Neural crest cell (in vitro differentiated cells): Measurements from ENCODE around the gene ADGRE3. TPM values are rescaled to one million over a fixed set of nuclear protein-coding genes. Genes with fewer than 3 reads are reported as not detected.
"Not testable (repeated sequence)": the region's sequence is repeated elsewhere in the genome, so short reads cannot be mapped to it uniquely, and the experiment has no call there.

Experiments
- DNase-seq: peaks from one replicate; pipeline ENCODE4 v3.0.0; 2021; ENCODE audit warnings: low read depth, mixed read lengths, low spot score
- H3K27ac Mint-ChIP-seq: one replicate; pipeline ENCODE4 v1.8.0; 2021; ENCODE audit warnings: mild to moderate bottlenecking, mixed read lengths; ENCODE audit not compliant: unreplicated experiment
- H3K27me3 Mint-ChIP-seq: 2 replicates; pipeline ENCODE4 v1.8.0; 2021; ENCODE audit warnings: low read depth, mild to moderate bottlenecking, mixed read lengths
- H3K36me3 Mint-ChIP-seq: 2 replicates; pipeline ENCODE4 v1.8.0; 2021; ENCODE audit warnings: low read depth, mild to moderate bottlenecking, mixed read lengths
- H3K4me1 Mint-ChIP-seq: 2 replicates; pipeline ENCODE4 v1.8.0; 2021; ENCODE audit warnings: mixed read lengths
- H3K4me3 Mint-ChIP-seq: one replicate; pipeline ENCODE4 v1.8.0; 2021; ENCODE audit warnings: mild to moderate bottlenecking, mixed read lengths
- H3K9me3 Mint-ChIP-seq: 2 replicates; pipeline ENCODE4 v1.8.0; 2021; ENCODE audit warnings: mixed read lengths
- total RNA-seq: library from RNA; stranded (reverse); gene quantifications from 2 replicates; pipeline ENCODE4 v1.2.1, GENCODE V29; 2021
- TF ChIP-seq, protein P1 (sequence below): fragments of 200-600 bp; sonication (generic); conservative IDR thresholded peaks from 2 replicates; pipeline ENCODE4 v1.5.0; 2021; ENCODE audit warnings: antibody characterized with exemption, mild to moderate bottlenecking

The ADGRE3 gene
- total RNA-seq, 1 donor from 2014 or later: not detected

DNA sequence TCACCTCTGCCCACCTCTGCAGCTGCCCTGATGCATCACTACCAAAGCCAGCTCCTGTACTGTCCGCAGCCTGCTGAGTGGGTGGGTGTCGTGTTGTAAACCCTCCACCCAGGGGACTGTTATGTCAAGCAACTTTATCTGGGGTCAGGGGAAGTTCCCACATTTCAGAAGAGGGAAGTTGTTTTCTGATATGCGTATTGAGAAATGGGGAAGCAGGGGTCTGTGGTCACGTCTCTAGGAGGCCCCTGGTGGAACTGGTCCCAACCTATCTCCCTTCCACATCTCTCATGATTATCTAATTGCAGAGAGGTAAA, 60.6 kb downstream of the ADGRE3 start:
- no peak overlapping the region for H3K4me3 Mint-ChIP-seq
- no peak overlapping the region for H3K27ac Mint-ChIP-seq
- H3K27me3 Mint-ChIP-seq: peaks cover 25% of the 10 kb centered on the region
- TF ChIP-seq, protein P1, sequence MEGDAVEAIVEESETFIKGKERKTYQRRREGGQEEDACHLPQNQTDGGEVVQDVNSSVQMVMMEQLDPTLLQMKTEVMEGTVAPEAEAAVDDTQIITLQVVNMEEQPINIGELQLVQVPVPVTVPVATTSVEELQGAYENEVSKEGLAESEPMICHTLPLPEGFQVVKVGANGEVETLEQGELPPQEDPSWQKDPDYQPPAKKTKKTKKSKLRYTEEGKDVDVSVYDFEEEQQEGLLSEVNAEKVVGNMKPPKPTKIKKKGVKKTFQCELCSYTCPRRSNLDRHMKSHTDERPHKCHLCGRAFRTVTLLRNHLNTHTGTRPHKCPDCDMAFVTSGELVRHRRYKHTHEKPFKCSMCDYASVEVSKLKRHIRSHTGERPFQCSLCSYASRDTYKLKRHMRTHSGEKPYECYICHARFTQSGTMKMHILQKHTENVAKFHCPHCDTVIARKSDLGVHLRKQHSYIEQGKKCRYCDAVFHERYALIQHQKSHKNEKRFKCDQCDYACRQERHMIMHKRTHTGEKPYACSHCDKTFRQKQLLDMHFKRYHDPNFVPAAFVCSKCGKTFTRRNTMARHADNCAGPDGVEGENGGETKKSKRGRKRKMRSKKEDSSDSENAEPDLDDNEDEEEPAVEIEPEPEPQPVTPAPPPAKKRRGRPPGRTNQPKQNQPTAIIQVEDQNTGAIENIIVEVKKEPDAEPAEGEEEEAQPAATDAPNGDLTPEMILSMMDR: no peak
- H3K36me3 Mint-ChIP-seq: peaks cover 2% of the 10 kb centered on the region
- H3K4me1 Mint-ChIP-seq: no peaks in the 10 kb centered on the region
- DNase-seq: no peak
- H3K9me3 Mint-ChIP-seq: peaks cover 9% of the 10 kb centered on the region

GRCh38 chr19:14613399-14614098, 61.1 kb downstream of the ADGRE3 start:
- peaks cover 26% of the 10 kb centered on the region for H3K27me3 Mint-ChIP-seq
- H3K9me3 Mint-ChIP-seq, H3K36me3 Mint-ChIP-seq, H3K27ac Mint-ChIP-seq, H3K4me1 Mint-ChIP-seq, H3K4me3 Mint-ChIP-seq, DNase-seq: not testable (repeated sequence)

- TF ChIP-seq, protein P1: no peak
- Mint-ChIP-seq H3K4me3 (no peak overlapping the region), H3K36me3 (peaks cover 2% of the 10 kb centered on the region), H3K4me1 (no peaks in the 10 kb centered on the region), H3K9me3 (peaks cover 8% of the 10 kb centered on the region), H3K27ac (no peak overlapping the region), H3K27me3 (peaks cover 31% of the 10 kb centered on the region)
- DNase-seq: no peak
These were observed 62.0 kb downstream of the ADGRE3 start for GRCh38 chr19:14612657-14613056.

GRCh38 chr19:14612242-14612641, 62.4 kb downstream of the ADGRE3 start:
- DNase-seq, H3K9me3 Mint-ChIP-seq, H3K36me3 Mint-ChIP-seq, H3K4me3 Mint-ChIP-seq, H3K4me1 Mint-ChIP-seq, H3K27ac Mint-ChIP-seq: not testable (repeated sequence)
- peaks cover 31% of the 10 kb centered on the region for H3K27me3 Mint-ChIP-seq

GRCh38 chr19:14611051-14611450, 63.6 kb downstream of the ADGRE3 start:
- H3K4me3 Mint-ChIP-seq: no peak overlapping the region
- TF ChIP-seq, protein P1: no peak
- no peak overlapping the region for H3K27ac Mint-ChIP-seq
- H3K9me3 Mint-ChIP-seq: peaks cover 3% of the 10 kb centered on the region
- no peaks in the 10 kb centered on the region for H3K4me1 Mint-ChIP-seq
- peaks cover 28% of the 10 kb centered on the region for H3K27me3 Mint-ChIP-seq
- no peak for DNase-seq
- H3K36me3 Mint-ChIP-seq: no peaks in the 10 kb centered on the region

GRCh38 chr19:14606627-14607026, 68.0 kb downstream of the ADGRE3 start:
- TF ChIP-seq, protein P1: no peak
- Mint-ChIP-seq H3K27me3 (peaks cover 39% of the 10 kb centered on the region), H3K4me3 (no peak overlapping the region), H3K27ac (no peak overlapping the region), H3K4me1 (no peaks in the 10 kb centered on the region), H3K36me3 (no peaks in the 10 kb centered on the region), H3K9me3 (peaks cover 3% of the 10 kb centered on the region)
- no peak for DNase-seq
